H1 (cell line): ENCODE measurements around the gene FRA10AC1. TPM values are rescaled to one million over a fixed set of nuclear protein-coding genes. Genes with fewer than 3 reads are reported as not detected.

Experiments
- CTCF ChIA-PET: fragments of 300-600 bp; sonication (Branson Sonifier 250); formaldehyde crosslinking; loops from one replicate; lab custom pipeline; 2021; ENCODE audit not compliant: partially characterized antibody; lab: Charles Lee
- POLR2A ChIA-PET: fragments of 300-600 bp; sonication (Branson Sonifier 250); formaldehyde crosslinking; loops from one replicate; lab custom pipeline; 2021; ENCODE audit warnings: inconsistent platforms; ENCODE audit not compliant: partially characterized antibody; lab: Charles Lee
- DNase-seq, 2 experiments: peaks; one replicate each; pipeline versions ENCODE4 v3.0.0 to v3.0.0-alpha.2; 2010 to 2022; ENCODE audit warnings: low spot score in 2 of 2, low read depth in 1 of 2, mixed read lengths in 1 of 2
- FAIRE-seq: peaks from 2 replicates; lab custom pipeline; 2011; peaks lifted over from hg19 to GRCh38; lab: Jason Lieb, UNC
- H2AFZ ChIP-seq: 2 replicates; pipeline ENCODE4 v1.8.1; 2012; ENCODE audit warnings: low read length, inconsistent platforms
- H2AK5ac ChIP-seq: 2 replicates; pipeline ENCODE4 v1.6.1; 2013; ENCODE audit warnings: low read depth, low read length
- H2BK120ac ChIP-seq: replicated peaks from 2 replicates; pipeline ENCODE3; 2013; ENCODE audit warnings: low read depth, low read length, inconsistent platforms
- H2BK12ac ChIP-seq: 2 replicates; pipeline ENCODE4 v1.6.1; 2013; ENCODE audit warnings: low read depth, low read length
- H2BK15ac ChIP-seq: 2 replicates; pipeline ENCODE4 v1.6.1; 2013; ENCODE audit warnings: low read length
- H2BK20ac ChIP-seq: 2 replicates; pipeline ENCODE4 v1.6.1; 2013; ENCODE audit warnings: low read length
- H2BK5ac ChIP-seq: 2 replicates; pipeline ENCODE4 v1.6.1; 2013; ENCODE audit warnings: low read depth, low read length
- H3K14ac ChIP-seq: 2 replicates; pipeline ENCODE4 v1.6.1; 2013; ENCODE audit warnings: inconsistent platforms; ENCODE audit not compliant: insufficient read length
- H3K18ac ChIP-seq: 2 replicates; pipeline ENCODE4 v1.6.1; 2013; ENCODE audit warnings: low read length; ENCODE audit errors: extremely low read depth
- H3K23ac ChIP-seq: 2 replicates; pipeline ENCODE4 v1.6.1; 2013; ENCODE audit warnings: inconsistent platforms; ENCODE audit not compliant: insufficient read length
- H3K23me2 ChIP-seq: 2 replicates; pipeline ENCODE4 v1.6.1; 2013; ENCODE audit warnings: low read depth, low read length
- H3K27ac ChIP-seq: 2 replicates; pipeline ENCODE4 v1.6.1; 2011; ENCODE audit warnings: low read depth, low read length, inconsistent platforms
- H3K27me3 ChIP-seq, 4 experiments: replicated peaks in 1 of 4; 1 replicate in 1 of 4; 2 replicates in 3 of 4; pipeline versions ENCODE4 v1.6.1 to v1.8.1; 2011 to 2013; ENCODE audit warnings: low read length in 3 of 4, mild to moderate bottlenecking in 3 of 4, inconsistent platforms in 2 of 4, mixed read lengths in 2 of 4, moderate library complexity in 1 of 4; ENCODE audit not compliant: control insufficient read depth in 3 of 4, insufficient read depth in 3 of 4; ENCODE audit errors: extremely low read depth in 1 of 4
- H3K36me3 ChIP-seq, 4 experiments: 2 replicates each; pipeline versions ENCODE4 v1.6.1 to v1.8.1; 2011 to 2013; ENCODE audit warnings: mild to moderate bottlenecking in 4 of 4, low read length in 3 of 4, moderate library complexity in 2 of 4, control low read depth in 1 of 4, inconsistent platforms in 1 of 4; ENCODE audit not compliant: insufficient read depth in 4 of 4, control insufficient read depth in 2 of 4
- H3K4ac ChIP-seq: replicated peaks from 2 replicates; pipeline ENCODE3; 2013; ENCODE audit warnings: low read length, low read depth, mixed read lengths, inconsistent platforms; ENCODE audit not compliant: insufficient read length
- H3K4me1 ChIP-seq, 4 experiments: replicated peaks in 1 of 4; 1 replicate in 1 of 4; 2 replicates in 3 of 4; pipeline versions ENCODE4 v1.6.1 to v1.8.1; 2011 to 2013; ENCODE audit warnings: low read length in 3 of 4, inconsistent platforms in 2 of 4, mixed read lengths in 1 of 4; ENCODE audit not compliant: insufficient read depth in 4 of 4, control insufficient read depth in 3 of 4
- H3K4me2 ChIP-seq, 2 experiments: 2 replicates each; pipeline versions ENCODE4 v1.6.1 to v1.8.1; 2011 to 2013; ENCODE audit warnings: low read depth in 2 of 2, low read length in 2 of 2, control low read depth in 1 of 2, inconsistent platforms in 1 of 2, mild to moderate bottlenecking in 1 of 2; ENCODE audit not compliant: insufficient read depth in 1 of 2
- H3K4me3 ChIP-seq, 4 experiments: fragments of 200-600, 300-600 bp in 1 of 4; sonication (generic), shearing (Covaris generic), sonication (Bioruptor Twin) in 1 of 4; 2 replicates each; pipeline versions ENCODE4 v1.5.1 to v1.8.1; 2011 to 2016; ENCODE audit warnings: low read length in 4 of 4, low read depth in 3 of 4, control low read depth in 2 of 4, inconsistent platforms in 2 of 4, mild to moderate bottlenecking in 2 of 4, mixed read lengths in 1 of 4, moderate library complexity in 1 of 4; ENCODE audit not compliant: insufficient read depth in 2 of 4; ENCODE audit errors: extremely low read depth in 1 of 4
- H3K56ac ChIP-seq: replicated peaks from 2 replicates; pipeline ENCODE3; 2013; ENCODE audit warnings: low read depth, mild to moderate bottlenecking, mixed read lengths, low read length, inconsistent platforms; ENCODE audit not compliant: insufficient read length
- H3K79me1 ChIP-seq: 2 replicates; pipeline ENCODE4 v1.6.1; 2013; ENCODE audit warnings: low read depth, low read length, control low read depth
- H3K79me2 ChIP-seq, 2 experiments: 2 replicates each; pipeline versions ENCODE4 v1.6.1 to v1.8.1; 2012 to 2013; ENCODE audit warnings: low read length in 2 of 2, mild to moderate bottlenecking in 2 of 2, inconsistent platforms in 1 of 2; ENCODE audit not compliant: insufficient read depth in 2 of 2, control insufficient read depth in 1 of 2
- H3K9ac ChIP-seq, 4 experiments: replicated peaks in 1 of 4; 1 replicate in 1 of 4; 2 replicates in 3 of 4; pipeline versions ENCODE4 v1.6.1 to v1.8.1; 2011 to 2013; ENCODE audit warnings: low read depth in 3 of 4, low read length in 3 of 4, control low read depth in 2 of 4, mild to moderate bottlenecking in 2 of 4, moderate library complexity in 2 of 4, inconsistent platforms in 1 of 4; ENCODE audit errors: extremely low read depth in 1 of 4
- H3K9me3 ChIP-seq, 2 experiments: 2 replicates each; pipeline versions ENCODE4 v1.6.1 to v1.8.1; 2012 to 2013; ENCODE audit warnings: mild to moderate bottlenecking in 2 of 2, moderate library complexity in 2 of 2, control low read depth in 1 of 2, inconsistent platforms in 1 of 2, low read depth in 1 of 2, low read length in 1 of 2, mixed read lengths in 1 of 2; ENCODE audit not compliant: insufficient read depth in 2 of 2
- H4K20me1 ChIP-seq, 2 experiments: replicated peaks in 1 of 2; 2 replicates each; pipeline versions ENCODE3 to v1.8.1; 2011 to 2013; ENCODE audit warnings: inconsistent platforms in 2 of 2, low read length in 2 of 2, mild to moderate bottlenecking in 1 of 2; ENCODE audit not compliant: insufficient read depth in 2 of 2, control insufficient read depth in 1 of 2
- H4K5ac ChIP-seq: 2 replicates; pipeline ENCODE4 v1.6.1; 2013; ENCODE audit warnings: low read length, low read depth, mixed read lengths, inconsistent platforms; ENCODE audit not compliant: insufficient read length
- H4K8ac ChIP-seq: 2 replicates; pipeline ENCODE4 v1.8.0; 2013; ENCODE audit warnings: mild to moderate bottlenecking, moderate library complexity, low read length, inconsistent platforms; ENCODE audit not compliant: insufficient read depth; ENCODE audit errors: extremely low read depth
- H4K91ac ChIP-seq: replicated peaks from 2 replicates; pipeline ENCODE3; 2013; ENCODE audit warnings: low read length, mixed read lengths, inconsistent platforms; ENCODE audit not compliant: insufficient read length
- ASH2L ChIP-seq: fragments of 200-600, 300-600 bp; sonication (generic); IDR thresholded peaks from one replicate; pipeline ENCODE4 v1.7.1; 2017; ENCODE audit warnings: low read length
- CBX8 ChIP-seq: fragments of 300-800, 300-1000 bp; sonication (generic); IDR thresholded peaks from 2 replicates; pipeline ENCODE4 v1.7.1; 2016; ENCODE audit warnings: low read depth, low read length, borderline replicate concordance
- JUND ChIP-seq: IDR thresholded peaks from 2 replicates; pipeline ENCODE4 v1.6.1; 2011; ENCODE audit warnings: mild to moderate bottlenecking, improper control_type of control experiment, low read length
- KDM1A ChIP-seq: fragments of 200-600, 300-600 bp; sonication (generic); IDR thresholded peaks from 2 replicates; pipeline ENCODE4 v1.7.1; 2016; ENCODE audit warnings: mild to moderate bottlenecking, low read length, borderline replicate concordance
- KDM5A ChIP-seq: fragments of 200-600 bp; IDR thresholded peaks from 2 replicates; pipeline ENCODE4 v1.7.1; 2012; ENCODE audit warnings: mild to moderate bottlenecking, low read length, inconsistent platforms, mixed read lengths
- NANOG ChIP-seq: IDR thresholded peaks from 2 replicates; pipeline ENCODE4 v1.6.1; 2011; ENCODE audit warnings: low read length, low read depth, mild to moderate bottlenecking, inconsistent platforms; ENCODE audit not compliant: insufficient read depth, poor library complexity, severe bottlenecking
- POLR2AphosphoS5 ChIP-seq: IDR thresholded peaks from 2 replicates; pipeline ENCODE4 v1.6.1; 2011; ENCODE audit warnings: low read depth, low read length
- SAP30 ChIP-seq: fragments of 300-600 bp; sonication (generic); IDR thresholded peaks from 2 replicates; pipeline ENCODE4 v1.7.1; 2012; ENCODE audit warnings: low read length, moderate library complexity, mild to moderate bottlenecking, inconsistent platforms; ENCODE audit not compliant: insufficient read depth, insufficient replicate concordance
- SIN3A ChIP-seq, 2 experiments: IDR thresholded peaks in 1 of 2; conservative IDR thresholded peaks in 1 of 2; 2 replicates each; pipeline ENCODE4 v1.6.1; 2011 to 2012; ENCODE audit warnings: low read length in 2 of 2, improper control_type of control experiment in 1 of 2, low read depth in 1 of 2, mild to moderate bottlenecking in 1 of 2
- SIX5 ChIP-seq: IDR thresholded peaks from 2 replicates; pipeline ENCODE4 v1.6.1; 2011; ENCODE audit warnings: mild to moderate bottlenecking, low read depth, low read length
- SP2 ChIP-seq: IDR thresholded peaks from 2 replicates; pipeline ENCODE4 v1.6.1; 2012; ENCODE audit warnings: mild to moderate bottlenecking, low read length, inconsistent platforms
- TAF7 ChIP-seq: optimal IDR thresholded peaks from 2 replicates; pipeline ENCODE3; 2011; ENCODE audit warnings: low read depth, mild to moderate bottlenecking, inconsistent platforms, low read length, moderate library complexity, borderline replicate concordance
- WGBS, 2 experiments: shearing (Covaris generic) in 1 of 2; methylation state at CpG; one replicate each; pipeline versions ENCODE4 v1.1.6 to v1.1.7; 2013 to 2015; ENCODE audit warnings: low lambda C conversion rate in 2 of 2, mixed read lengths in 2 of 2, inconsistent platforms in 1 of 2, low coverage in 1 of 2, missing lambda C conversion rate in 1 of 2; ENCODE audit not compliant: insufficient replicate concordance in 2 of 2, insufficient coverage in 1 of 2, insufficient read length in 1 of 2; ENCODE audit errors: extremely low coverage in 1 of 2, missing lambda C conversion rate in 1 of 2; 5-methylcytosine and 5-hydroxymethylcytosine counted together
- polyA plus RNA-seq, 7 experiments: library from polyadenylated mRNA; depleted of rRNA in 3 of 7; stranded (reverse) in 5 of 7; unstranded in 2 of 7; fragments of >200 nt in 5 of 7; fragments of 200-250 nt in 2 of 7; gene quantifications; 1 replicate in 5 of 7; 2 replicates in 1 of 7; 4 replicates in 1 of 7; pipeline versions ENCODE4 v1.2.1 to v1.2.3, GENCODE V29; 2011 to 2013; ENCODE audit warnings: missing spikeins in 2 of 7, mixed read lengths in 2 of 7
- total RNA-seq: library from RNA; stranded (reverse); fragmentation: NEBNext Ultra II Directional; extraction: Animal tissue kit (Norgen Biotek cat#: 25700); gene quantifications from 2 replicates; pipeline ENCODE4 v1.2.1, GENCODE V29; 2021

Gene FRA10AC1
- total and polyA plus RNA-seq, 2 of the 8 experiments (the other 6 are each of a cell fraction or from before 2014, with no cell fraction given): 4.4 to 13.5 TPM

DNA sequence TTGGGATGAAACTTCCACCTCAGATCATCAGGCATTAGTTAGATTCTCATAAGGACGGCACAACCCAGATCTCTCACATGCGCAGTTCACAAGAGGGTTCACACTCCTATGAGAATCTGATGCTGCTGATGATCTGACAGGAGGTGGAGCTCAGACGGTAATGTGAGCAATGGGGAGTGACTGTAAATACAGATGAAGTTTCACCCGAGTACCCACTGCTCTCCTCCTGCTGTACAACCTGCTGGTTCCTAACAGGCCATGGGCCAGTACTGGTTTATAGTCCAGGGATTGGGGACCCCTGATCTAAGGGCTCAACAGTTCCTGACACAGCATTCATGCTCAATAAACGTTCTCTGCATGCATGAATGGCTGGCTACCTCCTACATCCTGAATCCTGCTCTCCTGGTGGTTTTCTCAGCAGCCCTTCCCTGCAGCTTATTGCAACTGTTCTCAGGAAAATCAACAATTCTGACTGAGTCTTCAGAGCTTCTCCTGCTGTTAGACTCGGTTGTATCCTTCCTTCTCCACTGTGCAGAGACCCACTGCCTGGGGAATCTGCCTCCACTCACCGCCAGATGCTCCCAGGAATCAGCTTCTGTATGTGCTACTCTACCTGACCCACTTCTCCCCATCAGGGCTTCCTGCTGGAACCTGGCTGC lies 72.6 kb downstream of the FRA10AC1 start:
- no peak overlapping the region for H4K8ac ChIP-seq
- H2AK5ac ChIP-seq: no peak overlapping the region
- H3K18ac ChIP-seq: no peak overlapping the region
- no peak overlapping the region for H4K5ac ChIP-seq
- no peak overlapping the region for H3K4ac ChIP-seq
- no peaks in the 10 kb centered on the region for H3K79me1 ChIP-seq
- no peak overlapping the region for H3K4me3 ChIP-seq
- no peak overlapping the region for H3K23ac ChIP-seq
- H2BK20ac ChIP-seq: no peak overlapping the region
- H2AFZ ChIP-seq: peak overlapping the region; percentile 44; the same call in 1 of the 2 replicates
- no peak overlapping the region for H3K56ac ChIP-seq
- ChIA-PET CTCF (interaction anchor here (0.8 kb wide), 1 partner anchor 16 kb away, joined by 4 read pairs; no protein-coding TSS in a partner anchor), POLR2A (no interaction called here)
- H2BK120ac ChIP-seq: no peak overlapping the region
- peaks cover 0 to 2% (median 0%) of the 10 kb centered on the region in 4 experiments; a peak in 1 of 7 replicates for H3K4me1 ChIP-seq
- H3K79me2 ChIP-seq: no peaks in the 10 kb centered on the region
- H2BK15ac ChIP-seq: no peak overlapping the region
- H2BK5ac ChIP-seq: no peak overlapping the region
- no peaks in the 10 kb centered on the region for H3K36me3 ChIP-seq
- no peaks in the 10 kb centered on the region for H4K20me1 ChIP-seq
- H3K27me3 ChIP-seq: no peaks in the 10 kb centered on the region
- TF ChIP-seq KDM1A: no peak
- no peak for TF ChIP-seq SP2
- no peak for TF ChIP-seq SAP30
- TF ChIP-seq TAF7: no peak
- no peak for TF ChIP-seq CBX8
- TF ChIP-seq NANOG: no peak
- no peak for TF ChIP-seq KDM5A
- TF ChIP-seq SIN3A (conservative IDR thresholded peaks at IDR 0.05 in 1 of 2, IDR thresholded peaks at IDR 0.05 in 1 of 2; ENCODE audit: low read depth in 1 of 2, low read length in 2 of 2): no peak
- no peak for TF ChIP-seq POLR2AphosphoS5
- TF ChIP-seq JUND: no peak
- TF ChIP-seq ASH2L: no peak
- no peak for TF ChIP-seq SIX5
- H3K14ac ChIP-seq: no peak overlapping the region
- no peak overlapping the region for H3K9ac ChIP-seq
- DNase-seq (no peak), FAIRE-seq (no peak)
- H3K4me2 ChIP-seq: no peak overlapping the region
- 85% methylated on average over 7 of the region's 7 CpGs; no CpG with 5 or more reads in 1 of the 2 experiments for whole genome bisulfite sequencing, 2 experiments
- no peaks in the 10 kb centered on the region for H3K9me3 ChIP-seq
- no peaks in the 10 kb centered on the region for H3K23me2 ChIP-seq
- H2BK12ac ChIP-seq: no peak overlapping the region
- no peak overlapping the region for H3K27ac ChIP-seq
- no peak overlapping the region for H4K91ac ChIP-seq
